ENCODE data around the gene NDRG4.

GRCh38 chr16:58518980-58519368 is 19.0 kb downstream of the NDRG4 start:
- TF ChIP-seq, protein P1, sequence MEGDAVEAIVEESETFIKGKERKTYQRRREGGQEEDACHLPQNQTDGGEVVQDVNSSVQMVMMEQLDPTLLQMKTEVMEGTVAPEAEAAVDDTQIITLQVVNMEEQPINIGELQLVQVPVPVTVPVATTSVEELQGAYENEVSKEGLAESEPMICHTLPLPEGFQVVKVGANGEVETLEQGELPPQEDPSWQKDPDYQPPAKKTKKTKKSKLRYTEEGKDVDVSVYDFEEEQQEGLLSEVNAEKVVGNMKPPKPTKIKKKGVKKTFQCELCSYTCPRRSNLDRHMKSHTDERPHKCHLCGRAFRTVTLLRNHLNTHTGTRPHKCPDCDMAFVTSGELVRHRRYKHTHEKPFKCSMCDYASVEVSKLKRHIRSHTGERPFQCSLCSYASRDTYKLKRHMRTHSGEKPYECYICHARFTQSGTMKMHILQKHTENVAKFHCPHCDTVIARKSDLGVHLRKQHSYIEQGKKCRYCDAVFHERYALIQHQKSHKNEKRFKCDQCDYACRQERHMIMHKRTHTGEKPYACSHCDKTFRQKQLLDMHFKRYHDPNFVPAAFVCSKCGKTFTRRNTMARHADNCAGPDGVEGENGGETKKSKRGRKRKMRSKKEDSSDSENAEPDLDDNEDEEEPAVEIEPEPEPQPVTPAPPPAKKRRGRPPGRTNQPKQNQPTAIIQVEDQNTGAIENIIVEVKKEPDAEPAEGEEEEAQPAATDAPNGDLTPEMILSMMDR (IDR thresholded peaks at IDR 0.05) = no peak
- no peak for TF ChIP-seq POLR2A (IDR thresholded peaks at IDR 0.05)
